Aorta (tissue), 5 donors: ENCODE results near the gene PRKCE. TPM values are rescaled to one million over a fixed set of nuclear protein-coding genes. Genes with fewer than 3 reads are reported as not detected.

Source experiments
- ATAC-seq: fragments of 200-7000 bp; cut with Tn5 transposase; one replicate; pipeline ENCODE4 v1.9.1; 2022; ENCODE audit warnings: moderate library complexity; ENCODE audit not compliant: low FRiP score
- DNase-seq, 2 donors: peaks; one replicate each; pipeline ENCODE4 v3.0.0-alpha.2; 2020
- H3K27ac ChIP-seq, 2 donors: one replicate each; pipeline ENCODE4 v1.5.1; 2013; ENCODE audit warnings: low read length in 2 of 2, mild to moderate bottlenecking in 2 of 2, moderate library complexity in 2 of 2, control low read depth in 1 of 2, inconsistent platforms in 1 of 2, low read depth in 1 of 2
- H3K27me3 ChIP-seq, 2 donors: one replicate each; pipeline ENCODE4 v1.6.1; 2013; ENCODE audit warnings: control low read depth in 1 of 2, low read length in 1 of 2, mild to moderate bottlenecking in 1 of 2, moderate library complexity in 1 of 2; ENCODE audit not compliant: insufficient read depth in 2 of 2, control insufficient read depth in 1 of 2
- H3K36me3 ChIP-seq, 2 donors: one replicate each; pipeline ENCODE4 v1.6.1; 2013; ENCODE audit warnings: control low read depth in 1 of 2, low read length in 1 of 2, mild to moderate bottlenecking in 1 of 2; ENCODE audit not compliant: insufficient read depth in 2 of 2, control insufficient read depth in 1 of 2
- H3K4me1 ChIP-seq, 2 donors: one replicate each; pipeline ENCODE4 v1.6.1; 2013; ENCODE audit warnings: low read length in 2 of 2, control low read depth in 1 of 2, mild to moderate bottlenecking in 1 of 2, moderate library complexity in 1 of 2; ENCODE audit not compliant: insufficient read depth in 2 of 2, control insufficient read depth in 1 of 2
- H3K4me3 ChIP-seq, 2 donors: one replicate each; pipeline ENCODE4 v1.5.1; 2013; ENCODE audit warnings: low read length in 2 of 2, control low read depth in 1 of 2, mild to moderate bottlenecking in 1 of 2
- H3K9me3 ChIP-seq: one replicate; pipeline ENCODE4 v1.6.1; 2013; ENCODE audit warnings: mild to moderate bottlenecking, low read length; ENCODE audit not compliant: control insufficient read depth
- WGBS, 2 donors: extraction: QIAGEN DNeasy Blood & Tissue Kit; methylation state at CpG; one replicate each; pipeline ENCODE4 v1.1.7; 2013; 5-methylcytosine and 5-hydroxymethylcytosine counted together
- intact Hi-C, 2 donors: fragments of 100-400 bp; cut with DNase I; formaldehyde crosslinking; loops; one replicate each; pipeline versions ENCODE4 v1.14.2 to v1.15.0; 2022
- polyA plus RNA-seq, 2 donors: library from polyadenylated mRNA; stranded (reverse); fragments of 200-250 nt; gene quantifications; one replicate each; pipeline ENCODE4 v1.2.3, GENCODE V29; 2013
- total RNA-seq, 2 donors: library from RNA; stranded (reverse); fragmentation: NEBNext Ultra II Directional; extraction: Animal tissue kit (Norgen Biotek cat#: 25700); gene quantifications; one replicate each; pipeline ENCODE4 v1.2.1, GENCODE V29; 2021
- donor health status: healthy with polysubstance abuse.
- donor health status: Bipolar disorder and iron deficiency.
- donor health status: DM: no; HTN: no; CAD: no.
- donor health status: DM: no; HTN: no; CAD: no.
- donor health status: DM: yes; HTN: yes; CAD: no.

The PRKCE gene
- total and polyA plus RNA-seq, 4 donors, result 1.5 to 23.8 (median 11.2) TPM

GRCh38 chr2:45806563-45807358, 155.3 kb downstream of the PRKCE start:
- 91 to 92% methylated on average over 8 of the region's 8 CpGs for WGBS, 2 donors
- Histone ChIP-seq H3K36me3 (no peaks in the 10 kb centered on the region), H3K4me1 (no peaks in the 10 kb centered on the region), H3K27ac (no peak overlapping the region), H3K4me3 (no peak overlapping the region), H3K27me3 (no peaks in the 10 kb centered on the region), H3K9me3 (no peaks in the 10 kb centered on the region)
- DNase-seq, result no peak
- no peak for ATAC-seq
- intact Hi-C loops, result no loop called here

DNA sequence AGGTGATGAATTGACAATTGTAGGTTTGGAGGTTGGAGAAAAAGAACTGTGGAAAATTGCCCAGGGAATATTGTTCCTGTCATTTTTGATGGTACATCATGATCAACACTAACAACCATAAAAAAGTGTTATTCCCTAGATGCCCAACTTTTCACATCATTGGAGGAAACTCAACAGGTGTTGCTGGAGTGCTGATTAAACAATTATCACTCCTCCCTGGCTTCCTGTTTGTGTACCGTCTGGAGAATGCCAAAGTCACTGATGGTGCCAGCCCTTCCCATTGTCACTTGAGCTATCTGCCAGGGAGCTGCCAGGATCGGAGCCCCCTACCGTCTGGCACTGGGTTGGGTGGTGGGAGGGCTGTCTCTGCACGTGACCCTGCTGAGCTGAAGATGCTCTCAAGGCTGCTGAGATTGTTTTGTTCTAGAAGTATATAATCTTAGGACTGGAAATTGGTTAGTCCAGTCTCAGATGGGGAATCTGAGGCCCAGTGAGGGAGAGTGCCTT, 156.9 kb downstream of the PRKCE start:
- WGBS, 2 donors, result 90 to 94% methylated on average over 4 of the region's 4 CpGs

GRCh38 chr2:45809205-45809604, 157.7 kb downstream of the PRKCE start:
- Histone ChIP-seq H3K27me3 (no peaks in the 10 kb centered on the region), H3K9me3 (no peaks in the 10 kb centered on the region), H3K36me3 (no peaks in the 10 kb centered on the region), H3K4me3 (no peak overlapping the region), H3K4me1 (no peaks in the 10 kb centered on the region), H3K27ac (no peak overlapping the region)
- ATAC-seq (no peak), DNase-seq (no peak)
- intact Hi-C loops, result no loop called here
- 48 to 69% methylated on average over 4 of the region's 4 CpGs for WGBS, 2 donors

More for the DNA sequence above, 156.9 kb downstream of the PRKCE start:
- intact Hi-C loops, result no loop called here
- Histone ChIP-seq H3K27ac (no peak overlapping the region), H3K4me3 (no peak overlapping the region), H3K4me1 (no peaks in the 10 kb centered on the region), H3K9me3 (no peaks in the 10 kb centered on the region), H3K27me3 (no peaks in the 10 kb centered on the region), H3K36me3 (no peaks in the 10 kb centered on the region)
- DNase-seq (no peak), ATAC-seq (no peak)

DNA sequence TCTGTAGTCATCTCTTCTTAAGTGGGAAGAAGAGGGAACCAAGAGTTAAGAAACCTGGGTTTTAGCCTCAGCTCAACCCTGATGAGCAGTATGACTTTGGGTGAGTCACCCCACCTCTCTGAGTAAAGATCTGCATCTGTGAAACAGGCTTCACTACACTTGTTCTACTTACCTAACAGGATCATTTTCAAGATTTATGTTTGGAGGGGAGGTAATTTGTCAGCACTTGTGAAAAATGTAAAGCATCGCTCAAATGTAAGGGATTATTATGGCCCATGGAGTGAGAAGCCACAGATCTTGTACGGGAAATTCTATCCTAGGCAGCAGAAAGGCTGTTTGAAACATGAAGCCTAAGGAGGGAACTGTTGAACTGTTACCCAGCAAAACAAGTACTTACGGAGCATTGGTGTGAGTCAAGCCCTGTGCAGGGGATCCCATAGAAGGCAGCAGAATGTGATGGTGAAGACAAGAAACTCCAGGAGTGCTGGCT, 160.6 kb downstream of the PRKCE start:
- Histone ChIP-seq H3K4me1 (no peaks in the 10 kb centered on the region), H3K4me3 (no peak overlapping the region), H3K27me3 (no peaks in the 10 kb centered on the region), H3K36me3 (no peaks in the 10 kb centered on the region), H3K27ac (no peak overlapping the region), H3K9me3 (no peaks in the 10 kb centered on the region)
- WGBS, 2 donors, result 90% methylated on average over 3 of the region's 3 CpGs
- no peak for DNase-seq
- no peak for ATAC-seq
- intact Hi-C loops, result no loop called here

DNA sequence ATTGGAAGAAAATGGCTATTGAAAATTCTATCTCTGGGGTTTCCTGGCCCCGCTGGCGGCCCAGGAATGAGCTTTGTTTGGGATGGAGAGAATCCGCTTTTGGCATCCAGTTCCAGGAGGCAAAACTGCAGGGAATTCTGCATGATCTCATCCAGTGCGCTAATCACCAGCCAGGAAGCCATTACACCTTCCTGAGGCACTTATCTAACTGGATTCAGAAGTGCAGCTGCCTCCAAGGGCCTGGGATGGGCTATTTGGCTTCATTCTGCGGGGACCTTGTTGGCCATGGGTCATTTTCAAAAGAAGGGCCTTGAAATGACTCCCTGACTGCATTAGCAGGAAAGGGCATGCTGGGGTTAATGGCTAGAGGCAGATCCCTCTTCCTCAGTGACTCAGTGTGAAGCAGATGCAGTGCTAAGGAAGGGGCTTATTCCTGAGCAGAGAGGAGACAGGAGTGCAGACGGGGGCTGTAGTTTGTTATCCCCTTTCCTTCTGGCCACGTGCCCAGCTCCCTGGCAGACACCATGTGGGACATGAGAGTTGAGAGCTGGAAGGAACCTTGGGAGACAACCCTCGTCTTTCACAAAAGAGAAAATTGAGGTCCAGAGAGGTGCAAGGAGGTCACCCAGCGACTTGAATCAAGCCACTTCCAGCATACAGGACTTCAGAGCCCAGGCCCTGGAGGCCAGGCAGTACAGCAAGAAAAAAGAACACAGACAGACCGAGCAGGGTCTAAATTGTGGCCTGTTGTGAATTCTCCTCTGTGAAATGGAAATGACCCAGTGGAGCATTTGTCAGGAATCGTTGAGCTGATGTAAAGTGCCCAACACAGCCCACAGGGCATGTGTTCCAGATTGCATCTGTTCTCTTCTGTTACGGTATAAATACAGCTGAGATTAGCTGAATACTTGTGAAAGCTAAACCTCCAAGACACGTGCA, 161.8 kb downstream of the PRKCE start:
- intact Hi-C loops, result no loop called here
- ATAC-seq (peak; percentile 44), DNase-seq (no peak)
- Histone ChIP-seq H3K27ac (no peak overlapping the region), H3K9me3 (no peaks in the 10 kb centered on the region), H3K4me1 (no peaks in the 10 kb centered on the region), H3K4me3 (no peak overlapping the region), H3K27me3 (no peaks in the 10 kb centered on the region), H3K36me3 (no peaks in the 10 kb centered on the region)
- WGBS, 2 donors, result 65 to 75% methylated on average over 13 of the region's 13 CpGs

GRCh38 chr2:45814488-45814887, 163.0 kb downstream of the PRKCE start:
- 58 to 68% methylated on average over 3 of the region's 3 CpGs for WGBS, 2 donors
- Histone ChIP-seq H3K27me3 (no peaks in the 10 kb centered on the region), H3K4me3 (no peak overlapping the region), H3K36me3 (no peaks in the 10 kb centered on the region), H3K9me3 (no peaks in the 10 kb centered on the region), H3K4me1 (no peaks in the 10 kb centered on the region), H3K27ac (no peak overlapping the region)
- ATAC-seq (no peak), DNase-seq (no peak)
- intact Hi-C loops, result no loop called here

DNA sequence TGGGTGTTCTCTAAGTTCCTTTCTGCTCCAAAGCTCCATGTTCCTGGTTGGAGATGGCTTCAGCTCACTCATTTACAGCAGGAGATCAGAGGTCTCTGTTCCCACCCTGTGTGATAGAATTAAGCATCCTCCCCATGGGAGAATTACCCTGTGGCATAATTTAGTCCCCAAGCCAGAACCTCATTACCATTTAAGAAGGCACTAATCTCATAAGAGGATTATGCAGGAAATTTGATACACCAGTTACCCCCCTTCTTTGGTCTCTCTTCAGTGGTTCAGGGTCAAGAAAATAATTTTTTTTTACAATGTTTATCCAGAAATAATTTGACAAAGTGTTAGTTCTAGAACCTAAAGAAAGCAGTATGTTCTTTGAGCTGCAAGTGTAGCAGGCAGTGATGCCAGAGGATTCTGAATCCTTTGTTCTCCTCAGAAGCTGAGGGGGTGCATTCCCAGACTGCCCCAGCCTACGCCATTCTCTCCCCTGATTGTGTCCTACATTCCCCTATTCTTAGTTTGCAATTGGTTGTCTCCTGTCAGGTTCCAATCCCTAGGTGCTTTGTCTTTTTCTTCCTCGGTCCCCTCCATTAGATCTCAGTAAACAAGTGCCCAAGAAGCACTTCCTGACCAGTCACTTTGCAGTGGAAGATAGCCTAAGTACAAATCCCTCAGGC, 163.6 kb downstream of the PRKCE start:
- no peaks in the 10 kb centered on the region for H3K36me3 ChIP-seq
- no peaks in the 10 kb centered on the region for H3K27me3 ChIP-seq
- DNase-seq (no peak), ATAC-seq (no peak)
- 94 to 98% methylated on average over 2 of the region's 2 CpGs for WGBS, 2 donors
- intact Hi-C loops, result no loop called here
- H3K27ac ChIP-seq, result no peak overlapping the region
- H3K4me1 ChIP-seq, result no peaks in the 10 kb centered on the region
- no peaks in the 10 kb centered on the region for H3K9me3 ChIP-seq
- H3K4me3 ChIP-seq, result no peak overlapping the region

DNA sequence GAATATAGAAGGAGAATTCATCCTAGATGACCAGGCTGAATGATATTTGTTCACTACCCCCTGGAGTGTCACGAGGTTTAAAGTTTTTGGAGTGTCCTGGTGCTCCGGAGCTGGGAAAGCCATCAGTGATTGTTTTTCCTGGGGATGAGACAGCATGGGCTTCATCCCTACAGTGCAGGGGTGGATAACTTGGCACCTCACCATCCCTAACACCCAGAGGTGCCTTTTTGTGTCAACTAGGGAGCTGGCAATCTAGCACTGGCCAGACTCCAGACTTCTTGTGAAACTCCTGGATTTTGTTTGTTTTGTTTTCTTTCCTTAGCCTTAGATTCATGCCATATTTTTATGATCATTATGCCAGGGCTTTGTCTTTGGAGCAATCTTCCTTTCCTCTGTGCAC, 164.8 kb downstream of the PRKCE start:
- H3K4me1 ChIP-seq, result no peaks in the 10 kb centered on the region
- no peaks in the 10 kb centered on the region for H3K36me3 ChIP-seq
- H3K9me3 ChIP-seq, result no peaks in the 10 kb centered on the region
- WGBS, 2 donors, result 46 to 47% methylated on average over 2 of the region's 2 CpGs
- ATAC-seq (no peak), DNase-seq (no peak)
- no peak overlapping the region for H3K4me3 ChIP-seq
- H3K27ac ChIP-seq, result no peak overlapping the region
- no peaks in the 10 kb centered on the region for H3K27me3 ChIP-seq
- intact Hi-C loops, result no loop called here
